Astrocyte of the cerebellum (primary cell): Measurements from ENCODE around the gene ATP6V0B.

Experiments
- DNase-seq: peaks from one replicate; pipeline ENCODE4 v3.0.0-alpha.2; 2011; ENCODE audit warnings: low read depth
- H3K4me3 ChIP-seq: 2 replicates; pipeline ENCODE4 v1.5.1; 2011; ENCODE audit warnings: mild to moderate bottlenecking, low read depth, low read length, moderate library complexity
- CTCF ChIP-seq: IDR thresholded peaks from 2 replicates; pipeline ENCODE4 v1.5.1; 2012; ENCODE audit warnings: low read length, low read depth, moderate library complexity, mild to moderate bottlenecking; ENCODE audit errors: missing control alignments
- in situ Hi-C: cut with HindIII; loops from 2 replicates; pipeline ENCODE4 v1.10.0; 2017; ENCODE audit warnings: low sequenced_read_pairs

Gene ATP6V0B

GRCh38 chr1:44021156-44021555 is 46.4 kb downstream of the ATP6V0B start:
- DNase-seq = no peak
- in situ Hi-C loops = loop anchor here (10.0 kb wide), 2 partner anchors 46 to 256 kb away; partner anchors contain the start of genes ATP6V0B, B4GALT2 and DPH2
- TF ChIP-seq CTCF = no peak
- no peak overlapping the region for H3K4me3 ChIP-seq

GRCh38 chr1:44021581-44022321 is 47.0 kb downstream of the ATP6V0B start:
- no peak for DNase-seq
- no peak for TF ChIP-seq CTCF
- in situ Hi-C loops = loop anchor here (10.0 kb wide), 2 partner anchors 47 to 257 kb away; partner anchors contain the start of genes ATP6V0B, B4GALT2 and DPH2
- no peak overlapping the region for H3K4me3 ChIP-seq

GRCh38 chr1:44024031-44024902 is 49.5 kb downstream of the ATP6V0B start:
- no peak for DNase-seq
- H3K4me3 ChIP-seq = no peak overlapping the region
- TF ChIP-seq CTCF = no peak
- in situ Hi-C loops = loop anchor here (10.0 kb wide), 2 partner anchors 49 to 259 kb away; partner anchors contain the start of genes ATP6V0B, B4GALT2 and DPH2

GRCh38 chr1:44024903-44025525 is 50.3 kb downstream of the ATP6V0B start:
- no peak for TF ChIP-seq CTCF
- no peak overlapping the region for H3K4me3 ChIP-seq
- DNase-seq = no peak
- in situ Hi-C loops = loop anchor here (10.0 kb wide), 2 partner anchors 50 to 260 kb away; partner anchors contain the start of genes ATP6V0B, B4GALT2 and DPH2

- TF ChIP-seq CTCF = no peak
- DNase-seq = no peak
- in situ Hi-C loops = loop anchor here (10.0 kb wide), 2 partner anchors 51 to 261 kb away; partner anchors contain the start of genes ATP6V0B, B4GALT2 and DPH2
- H3K4me3 ChIP-seq = no peak overlapping the region
Observed at GRCh38 chr1:44025816-44026215, 51.1 kb downstream of the ATP6V0B start.

- no peak for TF ChIP-seq CTCF
- in situ Hi-C loops = loop anchor here (10.0 kb wide), 2 partner anchors 53 to 263 kb away; partner anchors contain the start of genes ATP6V0B, B4GALT2 and DPH2
- no peak overlapping the region for H3K4me3 ChIP-seq
- no peak for DNase-seq
Observed at GRCh38 chr1:44027320-44027719, 52.6 kb downstream of the ATP6V0B start.
